ENCODE results near the gene CUEDC1. TPM values are rescaled to one million over a fixed set of nuclear protein-coding genes. Genes with fewer than 3 reads are reported as not detected.

The CUEDC1 gene
- total and polyA plus RNA-seq, 9 of the 15 experiments (the other 6 are each of a cell fraction or from before 2014, with no cell fraction given) = 0.20 to 4.1 (median 1.6) TPM; not detected in 1

- TF ChIP-seq, protein P1, sequence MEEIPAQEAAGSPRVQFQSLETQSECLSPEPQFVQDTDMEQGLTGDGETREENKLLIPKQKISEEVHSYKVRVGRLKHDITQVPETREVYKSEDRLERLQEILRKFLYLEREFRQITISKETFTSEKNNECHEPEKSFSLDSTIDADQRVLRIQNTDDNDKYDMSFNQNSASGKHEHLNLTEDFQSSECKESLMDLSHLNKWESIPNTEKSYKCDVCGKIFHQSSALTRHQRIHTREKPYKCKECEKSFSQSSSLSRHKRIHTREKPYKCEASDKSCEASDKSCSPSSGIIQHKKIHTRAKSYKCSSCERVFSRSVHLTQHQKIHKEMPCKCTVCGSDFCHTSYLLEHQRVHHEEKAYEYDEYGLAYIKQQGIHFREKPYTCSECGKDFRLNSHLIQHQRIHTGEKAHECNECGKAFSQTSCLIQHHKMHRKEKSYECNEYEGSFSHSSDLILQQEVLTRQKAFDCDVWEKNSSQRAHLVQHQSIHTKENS (CRISPR knock-in tag; IDR thresholded peaks at IDR 0.05) = no peak
- TF ChIP-seq GTF2E2 (tag; IDR thresholded peaks at IDR 0.05) = no peak
- no peak for TF ChIP-seq CGGBP1 (CRISPR knock-in tag; IDR thresholded peaks at IDR 0.05)
- peak; percentile 36 for TF ChIP-seq TCF3 (CRISPR knock-in tag; IDR thresholded peaks at IDR 0.05)
- TF ChIP-seq NCOR1 (IDR thresholded peaks at IDR 0.05) = no peak
- TF ChIP-seq PBX2 (CRISPR knock-in tag; IDR thresholded peaks at IDR 0.05; ENCODE audit: low read depth) = no peak
- TF ChIP-seq PBX2 (tag; conservative IDR thresholded peaks at IDR 0.05; ENCODE audit: low read depth) = no peak
- no peak for TF ChIP-seq KDM5B (IDR thresholded peaks at IDR 0.05; ENCODE audit: insufficient replicate concordance, low read depth, low read length)
- TF ChIP-seq SMARCB1 (IDR thresholded peaks at IDR 0.05; ENCODE audit: insufficient read length, low read depth) = no peak
- TF ChIP-seq POLR2AphosphoS5 (IDR thresholded peaks at IDR 0.05; ENCODE audit: control insufficient read depth, insufficient read depth, low read depth, low read length) = 0 out of 2 replicates have a peak, but pooled peaks have one; percentile 39
- TF ChIP-seq ATF1 (CRISPR knock-in tag; IDR thresholded peaks at IDR 0.05) = no peak
- TF ChIP-seq ATF1 (tag; IDR thresholded peaks at IDR 0.05) = no peak
- TF ChIP-seq, protein P2, sequence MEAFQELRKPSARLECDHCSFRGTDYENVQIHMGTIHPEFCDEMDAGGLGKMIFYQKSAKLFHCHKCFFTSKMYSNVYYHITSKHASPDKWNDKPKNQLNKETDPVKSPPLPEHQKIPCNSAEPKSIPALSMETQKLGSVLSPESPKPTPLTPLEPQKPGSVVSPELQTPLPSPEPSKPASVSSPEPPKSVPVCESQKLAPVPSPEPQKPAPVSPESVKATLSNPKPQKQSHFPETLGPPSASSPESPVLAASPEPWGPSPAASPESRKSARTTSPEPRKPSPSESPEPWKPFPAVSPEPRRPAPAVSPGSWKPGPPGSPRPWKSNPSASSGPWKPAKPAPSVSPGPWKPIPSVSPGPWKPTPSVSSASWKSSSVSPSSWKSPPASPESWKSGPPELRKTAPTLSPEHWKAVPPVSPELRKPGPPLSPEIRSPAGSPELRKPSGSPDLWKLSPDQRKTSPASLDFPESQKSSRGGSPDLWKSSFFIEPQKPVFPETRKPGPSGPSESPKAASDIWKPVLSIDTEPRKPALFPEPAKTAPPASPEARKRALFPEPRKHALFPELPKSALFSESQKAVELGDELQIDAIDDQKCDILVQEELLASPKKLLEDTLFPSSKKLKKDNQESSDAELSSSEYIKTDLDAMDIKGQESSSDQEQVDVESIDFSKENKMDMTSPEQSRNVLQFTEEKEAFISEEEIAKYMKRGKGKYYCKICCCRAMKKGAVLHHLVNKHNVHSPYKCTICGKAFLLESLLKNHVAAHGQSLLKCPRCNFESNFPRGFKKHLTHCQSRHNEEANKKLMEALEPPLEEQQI (IDR thresholded peaks at IDR 0.05) = no peak
- no peak for TF ChIP-seq JUND (IDR thresholded peaks at IDR 0.05; ENCODE audit: borderline replicate concordance, low read depth, low read length)
- TF ChIP-seq JUND (tag; IDR thresholded peaks at IDR 0.05; ENCODE audit: borderline replicate concordance, low read depth, low read length) = no peak
- TF ChIP-seq POLR2G (IDR thresholded peaks at IDR 0.05; ENCODE audit: low read depth, low read length) = no peak
- 0 out of 2 replicates have a peak, but pooled peaks have one; percentile 19 for TF ChIP-seq SMARCA4 (IDR thresholded peaks at IDR 0.05)
- no peak for TF ChIP-seq SAFB (IDR thresholded peaks at IDR 0.05; ENCODE audit: borderline replicate concordance, low read depth, low read length)
- TF ChIP-seq, protein P3, sequence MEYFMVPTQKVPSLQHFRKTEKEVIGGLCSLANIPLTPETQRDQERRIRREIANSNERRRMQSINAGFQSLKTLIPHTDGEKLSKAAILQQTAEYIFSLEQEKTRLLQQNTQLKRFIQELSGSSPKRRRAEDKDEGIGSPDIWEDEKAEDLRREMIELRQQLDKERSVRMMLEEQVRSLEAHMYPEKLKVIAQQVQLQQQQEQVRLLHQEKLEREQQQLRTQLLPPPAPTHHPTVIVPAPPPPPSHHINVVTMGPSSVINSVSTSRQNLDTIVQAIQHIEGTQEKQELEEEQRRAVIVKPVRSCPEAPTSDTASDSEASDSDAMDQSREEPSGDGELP (CRISPR knock-in tag; IDR thresholded peaks at IDR 0.05; ENCODE audit: borderline replicate concordance) = no peak
- TF ChIP-seq DPF2 (IDR thresholded peaks at IDR 0.05) = peak; percentile 54
- TF ChIP-seq HNRNPK (IDR thresholded peaks at IDR 0.05; ENCODE audit: low read depth, low read length, poor library complexity, severe bottlenecking) = no peak
- no peak for TF ChIP-seq RBM25 (IDR thresholded peaks at IDR 0.05; ENCODE audit: low read depth, low read length, severe bottlenecking)
- TF ChIP-seq MAZ (CRISPR knock-in tag; conservative IDR thresholded peaks at IDR 0.05 in 1 of 2, IDR thresholded peaks at IDR 0.05 in 1 of 2) = no peak
These were observed 36.3 kb upstream of the CUEDC1 start (continued) for GRCh38 chr17:57991537-57991936.
